Ovary (tissue), 3 donors: ENCODE results near the gene ARHGEF17.

Experiments used
- EP300 ChIP-seq: sonication (generic); formaldehyde crosslinking; IDR thresholded peaks from one replicate; pipeline ENCODE4 v1.6.1; 2017; ENCODE audit warnings: antibody characterized with exemption
- POLR2A ChIP-seq: fragments of 450-650 bp; IDR thresholded peaks from one replicate; pipeline ENCODE4 v1.6.1; 2017; ENCODE audit warnings: antibody characterized with exemption, mild to moderate bottlenecking, moderate library complexity
- TF ChIP-seq, protein P1 (sequence below), 3 donors: fragments of 450-650 bp in 2 of 3; fragments of 200-600 bp in 1 of 3; IDR thresholded peaks; one replicate each; pipeline versions ENCODE4 v1.5.1 to v1.8.0; 2016 to 2022; ENCODE audit warnings: antibody characterized with exemption in 3 of 3, mild to moderate bottlenecking in 1 of 3
- donor health status: DM: no; HTN: no; CAD: no.

DNA sequence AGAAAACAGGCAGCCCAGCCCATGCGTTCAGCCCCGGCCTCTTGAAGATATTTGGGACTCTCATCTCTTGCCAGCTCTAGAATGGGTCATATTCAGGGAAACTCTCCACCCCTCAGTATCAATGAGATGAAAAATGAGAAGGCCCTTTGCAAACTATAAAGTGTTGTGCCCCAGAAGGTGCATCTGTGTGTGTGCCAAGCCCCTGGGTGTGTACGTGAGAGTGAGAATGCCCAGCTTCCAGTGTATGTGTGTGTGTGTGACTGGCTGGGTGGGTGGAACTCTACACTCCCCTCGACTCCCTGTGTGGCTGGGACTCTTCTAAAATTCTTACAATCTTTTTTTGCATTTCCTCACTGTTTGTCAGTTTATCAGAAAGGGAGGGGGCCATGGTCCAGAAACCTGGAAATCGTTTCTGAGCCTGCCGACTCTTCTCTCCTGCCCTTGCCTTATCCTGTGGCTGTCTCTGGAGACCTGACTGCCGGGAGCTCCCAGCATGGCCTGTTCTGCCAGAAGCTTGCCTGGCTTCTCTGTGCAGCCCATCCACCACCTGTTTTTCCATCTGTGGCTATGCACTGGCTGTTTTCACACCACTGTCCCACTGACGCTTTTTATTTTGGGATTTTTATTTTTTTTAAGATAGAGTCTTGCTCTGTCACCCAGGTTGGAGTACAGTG lies 34.7 kb upstream of the ARHGEF17 start:
- TF ChIP-seq, protein P1, sequence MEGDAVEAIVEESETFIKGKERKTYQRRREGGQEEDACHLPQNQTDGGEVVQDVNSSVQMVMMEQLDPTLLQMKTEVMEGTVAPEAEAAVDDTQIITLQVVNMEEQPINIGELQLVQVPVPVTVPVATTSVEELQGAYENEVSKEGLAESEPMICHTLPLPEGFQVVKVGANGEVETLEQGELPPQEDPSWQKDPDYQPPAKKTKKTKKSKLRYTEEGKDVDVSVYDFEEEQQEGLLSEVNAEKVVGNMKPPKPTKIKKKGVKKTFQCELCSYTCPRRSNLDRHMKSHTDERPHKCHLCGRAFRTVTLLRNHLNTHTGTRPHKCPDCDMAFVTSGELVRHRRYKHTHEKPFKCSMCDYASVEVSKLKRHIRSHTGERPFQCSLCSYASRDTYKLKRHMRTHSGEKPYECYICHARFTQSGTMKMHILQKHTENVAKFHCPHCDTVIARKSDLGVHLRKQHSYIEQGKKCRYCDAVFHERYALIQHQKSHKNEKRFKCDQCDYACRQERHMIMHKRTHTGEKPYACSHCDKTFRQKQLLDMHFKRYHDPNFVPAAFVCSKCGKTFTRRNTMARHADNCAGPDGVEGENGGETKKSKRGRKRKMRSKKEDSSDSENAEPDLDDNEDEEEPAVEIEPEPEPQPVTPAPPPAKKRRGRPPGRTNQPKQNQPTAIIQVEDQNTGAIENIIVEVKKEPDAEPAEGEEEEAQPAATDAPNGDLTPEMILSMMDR (IDR thresholded peaks at IDR 0.05), result no peak
- TF ChIP-seq POLR2A, result no peak
- no peak for TF ChIP-seq EP300
